ENCODE results near the gene PTPRCAP. TPM values are rescaled to one million over a fixed set of nuclear protein-coding genes. Genes with fewer than 3 reads are reported as not detected.

PTPRCAP gene
- total RNA-seq, 4 donors from 2014 or later: 0.29 to 5.0 (median 1.9) TPM

- TF ChIP-seq CTCF (IDR thresholded peaks at IDR 0.05) (no peak), POLR2A (IDR thresholded peaks at IDR 0.05) (no peak)
- Histone ChIP-seq H3K27ac (no peak overlapping the region), H3K27me3 (no peaks in the 10 kb centered on the region), H3K36me3 (no peaks in the 10 kb centered on the region), H3K4me3 (no peak overlapping the region), H3K9me3 (no peaks in the 10 kb centered on the region), H3K4me1 (no peaks in the 10 kb centered on the region)
- no peak for DNase-seq
- intact Hi-C loops (cut with DNase I; ENCODE audit: low total_unique reads): loop anchor here (5.0 to 10.0 kb wide), 2 partner anchors 40 to 122 kb away; partner anchors contain the start of gene GRK2
Measured at GRCh38 chr11:67387069-67387468, 50.4 kb downstream of the PTPRCAP start.

Small RNA genes lying within 50 kb of the gene (small RNA-seq; reads per million reads assigned to genes)
- gene RNU6-1238P: not detected

Other genes starting within 250 kb of the PTPRCAP start
- gene GRK2, start 171.2 kb downstream of the PTPRCAP start, total RNA-seq: 10 to 100 TPM; 25.0 to 93.8 (median 64.2) TPM
- 10 to 100 TPM in 3 of 4 donors, 1 to 10 TPM in 1; 7.4 to 63.7 (median 22.5) TPM for gene ANKRD13D, start 148.4 kb downstream of the PTPRCAP start, total RNA-seq
- gene SSH3, start 134.2 kb downstream of the PTPRCAP start, total RNA-seq: 10 to 100 TPM in 3 of 4 donors, 1 to 10 TPM in 1; 7.7 to 48.8 (median 19.1) TPM
- gene POLD4, start 84.1 kb downstream of the PTPRCAP start, total RNA-seq: 10 to 100 TPM in 3 of 4 donors, 1 to 10 TPM in 1; 8.7 to 65.6 (median 31.3) TPM
- 10 to 100 TPM in 1 of 4 donors, 1 to 10 TPM in 2, under 1 TPM in 1; 0.77 to 19.3 (median 7.4) TPM for gene CLCF1, start 64.1 kb downstream of the PTPRCAP start, total RNA-seq
- gene RAD9A, start 45.7 kb downstream of the PTPRCAP start, total RNA-seq: 10 to 100 TPM in 2 of 4 donors, 1 to 10 TPM in 2; 2.6 to 37.3 (median 11.6) TPM
- 100 to 1,000 TPM in 1 of 4 donors, 10 to 100 TPM in 3; 15.9 to 180 (median 77.1) TPM for gene PPP1CA, start 35.8 kb downstream of the PTPRCAP start, total RNA-seq
- gene TBC1D10C, start 33.6 kb downstream of the PTPRCAP start, total RNA-seq: 1 to 10 TPM in 2 of 4 donors, not detected in 2; 1.3 to 2.5 TPM
- gene CARNS1, start 22.0 kb downstream of the PTPRCAP start, total RNA-seq: 1 to 10 TPM in 1 of 4 donors, under 1 TPM in 1, not detected in 2; 0.76 to 3.3 TPM
- 10 to 100 TPM; 25.6 to 45.0 (median 30.7) TPM for gene RPS6KB2, start 9.2 kb downstream of the PTPRCAP start, total RNA-seq
- 10 to 100 TPM; 34.7 to 79.2 (median 69.0) TPM for gene CORO1B, start 5.8 kb upstream of the PTPRCAP start, total RNA-seq
- gene GPR152, start 15.0 kb upstream of the PTPRCAP start, total RNA-seq: not detected
- 1 to 10 TPM in 1 of 4 donors, under 1 TPM in 1, not detected in 2; 0.67 to 1.9 TPM for gene CABP4, start 17.7 kb upstream of the PTPRCAP start, total RNA-seq
- gene TMEM134, start 31.6 kb upstream of the PTPRCAP start, total RNA-seq: 10 to 100 TPM in 3 of 4 donors, 1 to 10 TPM in 1; 6.9 to 59.5 (median 36.0) TPM
- 100 to 1,000 TPM in 1 of 4 donors, 10 to 100 TPM in 3; 52.9 to 131 (median 85.5) TPM for gene AIP, start 45.3 kb upstream of the PTPRCAP start, total RNA-seq
- gene PITPNM1, start 67.7 kb upstream of the PTPRCAP start, total RNA-seq: 10 to 100 TPM in 3 of 4 donors, 1 to 10 TPM in 1; 7.9 to 89.7 (median 15.2) TPM
- gene CDK2AP2, start 70.5 kb upstream of the PTPRCAP start, total RNA-seq: 10 to 100 TPM in 1 of 4 donors, 1 to 10 TPM in 3; 2.1 to 28.7 (median 6.9) TPM
- not detected for gene CABP2, start 85.8 kb upstream of the PTPRCAP start, total RNA-seq
- gene GSTP1, start 146.1 kb upstream of the PTPRCAP start, total RNA-seq: 100 to 1,000 TPM; 410 to 885 (median 651) TPM
- gene NDUFV1, start 169.3 kb upstream of the PTPRCAP start, total RNA-seq: 100 to 1,000 TPM in 3 of 4 donors, 10 to 100 TPM in 1; 75.6 to 207 (median 142) TPM
- 1 to 10 TPM in 2 of 4 donors, not detected in 2; 3.5 to 7.6 TPM for gene NUDT8, start 192.3 kb upstream of the PTPRCAP start, total RNA-seq
- gene TBX10, start 202.1 kb upstream of the PTPRCAP start, total RNA-seq: not detected
- not detected for gene ACY3, start 213.0 kb upstream of the PTPRCAP start, total RNA-seq
- gene ALDH3B2, start 236.9 kb upstream of the PTPRCAP start, total RNA-seq: 1 to 10 TPM in 1 of 4 donors, not detected in 3; 1.2 TPM